Measurements from ENCODE around the gene SLC8A3.

Gene SLC8A3

GRCh38 chr14:70121521-70121920 lies 67.2 kb downstream of the SLC8A3 start:
- no peak for DNase-seq (ENCODE audit: low read depth in 2 of 2)

- DNase-seq (ENCODE audit: low read depth in 2 of 2), result no peak
Measured at GRCh38 chr14:70118064-70118463, 70.7 kb downstream of the SLC8A3 start.

- no peak for DNase-seq (ENCODE audit: low read depth in 2 of 2)
Measured at GRCh38 chr14:70116278-70116677, 72.5 kb downstream of the SLC8A3 start.

DNA sequence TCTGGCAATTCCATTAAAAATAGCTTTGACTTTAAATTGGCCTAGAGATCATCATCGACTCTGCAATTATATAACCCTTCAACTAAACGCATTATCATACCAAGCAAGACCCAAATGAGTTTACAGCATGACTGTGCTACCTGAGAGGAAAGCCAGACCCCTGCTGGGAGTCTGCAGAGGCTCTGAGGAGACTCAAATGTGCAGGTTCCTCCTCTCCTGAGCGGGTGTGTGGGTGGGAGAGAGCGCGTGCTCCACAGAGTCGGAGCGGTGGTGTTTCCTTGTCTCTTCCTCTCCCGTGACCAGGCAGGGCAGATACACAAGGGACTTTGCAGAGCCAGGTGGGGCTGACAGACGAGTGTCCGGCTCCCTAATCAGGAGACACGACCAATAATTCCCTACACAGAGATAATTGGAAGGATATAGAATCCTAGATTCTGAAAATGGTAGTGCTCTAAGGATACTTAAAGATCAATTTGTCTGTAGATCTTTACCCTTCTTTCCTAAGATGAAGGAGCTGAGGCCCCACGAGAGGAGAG lies 74.1 kb downstream of the SLC8A3 start:
- no peak for DNase-seq (ENCODE audit: low read depth in 2 of 2)

DNA sequence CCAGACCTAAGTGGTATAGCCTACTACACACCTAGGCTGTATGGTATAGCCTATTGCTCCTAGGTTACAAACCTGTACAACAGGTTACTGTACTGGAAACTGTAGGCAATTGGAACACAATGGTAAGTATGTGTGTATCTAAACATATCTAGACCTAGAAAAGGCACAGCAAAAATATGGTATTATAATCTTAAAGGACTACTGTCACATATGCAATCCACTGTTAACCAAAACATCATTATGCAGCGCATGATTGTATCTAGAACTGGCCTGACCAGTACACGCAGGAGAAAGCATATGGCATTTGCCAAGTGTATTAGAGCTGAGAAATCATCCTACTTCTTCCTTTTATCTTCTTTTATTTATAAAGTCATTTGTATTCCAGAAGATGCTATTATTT lies 75.5 kb downstream of the SLC8A3 start:
- no peak for DNase-seq (ENCODE audit: low read depth in 2 of 2)

DNA sequence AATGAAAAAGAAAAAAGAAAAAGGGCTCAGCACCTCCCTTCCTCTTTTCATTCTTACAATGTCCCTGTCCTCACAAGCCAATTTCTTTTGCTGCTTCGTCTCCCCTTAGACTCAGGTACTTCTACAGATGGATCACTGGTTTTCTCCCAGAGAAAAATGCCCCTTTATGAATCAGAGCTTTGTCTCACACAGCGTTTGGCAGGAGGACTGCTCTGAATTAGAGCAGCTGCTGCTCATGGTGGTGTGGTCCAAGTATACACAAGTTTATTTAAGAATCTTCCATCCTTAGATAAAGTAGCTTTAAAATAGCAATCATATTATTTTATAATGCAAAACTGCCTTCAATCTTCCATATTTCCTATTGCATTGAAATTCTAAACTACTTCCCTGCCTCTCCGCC lies 80.3 kb downstream of the SLC8A3 start:
- DNase-seq (ENCODE audit: low read depth in 2 of 2), result no peak

DNA sequence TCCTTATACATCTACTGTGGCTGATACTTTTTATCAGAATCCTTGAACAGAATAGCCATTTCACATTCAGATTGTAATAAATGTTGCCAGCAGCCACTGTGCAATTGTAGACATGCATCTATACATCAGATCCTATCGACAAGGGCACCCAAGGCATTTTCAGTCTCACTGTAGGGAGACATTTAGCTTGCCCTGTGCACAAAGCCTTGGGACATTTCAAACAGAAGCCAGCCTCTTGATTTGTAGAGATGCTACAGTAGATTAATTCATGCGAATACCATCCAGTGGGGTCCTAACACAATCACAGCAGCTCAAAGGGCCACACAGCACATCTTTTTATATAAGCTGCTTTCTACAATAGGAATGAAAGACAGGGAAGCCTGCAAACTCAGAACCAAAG lies 81.4 kb downstream of the SLC8A3 start:
- DNase-seq (ENCODE audit: low read depth in 2 of 2), result no peak

GRCh38 chr14:70100071-70100470 lies 88.7 kb downstream of the SLC8A3 start:
- DNase-seq (ENCODE audit: low read depth in 2 of 2), result no peak

- no peak for DNase-seq (ENCODE audit: low read depth in 2 of 2)
Measured at GRCh38 chr14:70098250-70098809, 90.4 kb downstream of the SLC8A3 start.

DNA sequence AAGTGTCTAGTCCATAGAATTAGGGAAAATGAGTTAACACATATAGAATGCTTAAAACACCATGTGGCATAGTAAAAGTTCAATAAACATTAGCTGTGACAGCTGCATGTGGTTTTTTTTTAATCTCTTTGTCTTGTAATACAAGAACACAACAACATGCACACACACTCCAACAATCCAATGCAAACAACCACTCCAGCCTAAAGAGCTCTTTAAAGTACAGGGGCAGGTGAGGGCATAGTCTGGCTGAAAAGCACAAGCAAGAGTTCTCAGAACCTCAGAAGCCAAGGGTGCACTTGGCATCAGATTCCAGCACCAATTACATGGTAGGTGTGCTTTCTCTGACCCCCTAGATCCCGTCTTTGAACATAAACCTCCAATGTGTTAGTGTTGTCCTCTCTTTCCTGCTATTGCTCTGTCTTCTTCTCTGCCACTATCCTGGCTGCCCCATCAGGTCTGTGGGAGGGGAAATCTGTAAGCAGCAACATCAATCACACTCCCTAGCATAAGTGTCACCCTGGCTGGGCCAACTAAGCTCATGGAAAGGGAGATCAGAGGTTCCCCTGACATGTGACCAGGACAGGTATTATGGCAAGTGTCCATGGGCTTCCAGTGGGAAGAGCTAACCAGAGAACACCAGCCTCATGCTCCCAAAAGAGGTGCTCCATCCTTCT lies 91.0 kb downstream of the SLC8A3 start:
- no peak for DNase-seq (ENCODE audit: low read depth in 2 of 2)

DNA sequence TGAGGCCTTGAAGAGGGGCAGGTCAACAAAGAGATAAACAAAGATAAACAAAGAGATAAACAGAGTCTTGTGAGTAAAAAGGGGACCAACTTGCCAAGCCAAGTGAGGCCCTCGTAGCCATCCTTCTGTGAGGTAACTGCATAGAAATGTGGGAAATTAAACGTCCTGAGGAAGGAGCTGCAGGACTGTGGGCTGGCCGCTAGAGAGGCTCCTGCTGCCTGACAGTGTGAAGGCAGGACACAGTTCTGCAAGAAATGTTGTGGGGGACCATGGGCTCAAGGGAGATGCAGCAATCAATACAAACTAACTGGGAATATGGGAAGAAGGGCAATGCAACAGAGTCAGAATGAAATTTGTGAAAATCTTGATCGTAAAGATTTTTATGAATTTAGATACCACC lies 91.9 kb downstream of the SLC8A3 start:
- no peak for DNase-seq (ENCODE audit: low read depth in 2 of 2)

GRCh38 chr14:70094631-70095030 lies 94.1 kb downstream of the SLC8A3 start:
- DNase-seq (ENCODE audit: low read depth in 2 of 2), result no peak

- DNase-seq (ENCODE audit: low read depth in 2 of 2), result no peak
Measured at GRCh38 chr14:70094106-70094505, 94.6 kb downstream of the SLC8A3 start.

DNA sequence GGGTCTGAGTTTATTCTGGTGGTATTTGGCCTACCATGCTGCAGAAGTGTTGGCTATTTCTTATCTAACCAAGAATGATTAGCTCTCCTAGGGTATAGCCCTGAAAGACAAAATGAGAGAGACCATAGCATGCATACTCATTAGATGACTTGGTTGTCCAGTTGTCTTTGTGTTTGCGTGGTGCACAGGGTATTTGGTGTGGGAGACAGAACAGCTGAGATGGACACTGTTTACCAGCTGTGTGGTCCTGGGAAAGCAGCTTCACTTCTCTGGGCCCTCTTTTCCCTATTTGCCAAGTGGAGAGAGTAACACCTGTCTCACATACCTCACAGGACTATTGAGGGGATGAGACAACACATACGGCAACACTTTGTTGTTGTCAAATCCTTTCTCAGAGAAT lies 95.6 kb downstream of the SLC8A3 start:
- DNase-seq (ENCODE audit: low read depth in 2 of 2), result no peak

- no peak for DNase-seq (ENCODE audit: low read depth in 2 of 2)
Measured at GRCh38 chr14:70087380-70087697, 101.4 kb downstream of the SLC8A3 start.

DNA sequence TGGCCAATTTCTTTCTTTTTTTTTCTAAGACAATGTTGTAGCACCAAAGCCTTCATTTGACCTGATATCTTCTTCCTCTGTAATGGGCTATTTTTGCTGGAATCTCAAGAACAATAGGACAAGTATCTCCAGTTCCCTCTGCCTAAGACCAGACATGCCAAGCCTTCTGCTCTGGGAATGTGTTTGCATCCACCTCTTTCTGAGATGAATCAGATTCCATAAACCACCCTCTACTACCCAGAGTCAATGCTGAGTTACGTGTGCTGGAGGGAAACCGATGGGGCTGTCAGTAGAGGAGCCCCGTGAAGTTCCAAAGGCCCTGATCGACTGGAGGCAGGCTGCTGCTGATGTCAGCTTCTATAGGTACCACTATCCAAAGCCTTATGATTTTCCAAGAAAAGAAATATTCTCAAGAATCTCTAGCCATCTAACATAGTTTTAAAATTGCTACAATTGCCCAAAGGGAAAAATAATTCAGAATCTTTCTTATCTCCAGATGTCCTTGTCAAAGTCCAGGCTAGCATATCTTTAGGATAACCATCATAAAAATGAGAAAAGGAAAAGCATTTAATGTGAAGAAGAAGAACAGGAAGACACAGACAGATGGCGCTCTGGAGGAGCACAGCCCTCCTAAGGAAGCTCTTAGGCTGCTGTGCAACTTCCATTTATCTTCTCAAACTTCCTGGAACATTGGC lies 101.9 kb downstream of the SLC8A3 start:
- no peak for DNase-seq (ENCODE audit: low read depth in 2 of 2)

DNA sequence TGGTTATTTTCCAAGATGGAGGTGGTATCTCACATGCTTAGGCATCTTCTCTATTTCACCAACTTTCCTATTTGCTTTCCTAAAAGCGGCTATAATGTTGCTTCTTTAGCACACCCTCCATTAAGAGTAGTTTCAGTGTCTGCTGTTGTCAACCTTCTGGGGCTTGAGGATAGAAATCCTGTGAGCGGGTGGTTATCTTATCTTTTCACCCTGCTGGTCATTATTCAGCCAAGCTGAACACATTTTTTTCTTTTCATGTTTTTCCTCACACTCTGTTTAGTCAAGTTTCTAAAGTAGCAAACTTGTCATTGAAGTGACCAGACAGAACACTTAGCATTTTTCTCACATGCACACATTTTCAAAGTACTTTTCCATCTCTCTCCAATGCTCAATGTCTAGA lies 104.5 kb downstream of the SLC8A3 start:
- no peak for DNase-seq (ENCODE audit: low read depth in 2 of 2)

DNA sequence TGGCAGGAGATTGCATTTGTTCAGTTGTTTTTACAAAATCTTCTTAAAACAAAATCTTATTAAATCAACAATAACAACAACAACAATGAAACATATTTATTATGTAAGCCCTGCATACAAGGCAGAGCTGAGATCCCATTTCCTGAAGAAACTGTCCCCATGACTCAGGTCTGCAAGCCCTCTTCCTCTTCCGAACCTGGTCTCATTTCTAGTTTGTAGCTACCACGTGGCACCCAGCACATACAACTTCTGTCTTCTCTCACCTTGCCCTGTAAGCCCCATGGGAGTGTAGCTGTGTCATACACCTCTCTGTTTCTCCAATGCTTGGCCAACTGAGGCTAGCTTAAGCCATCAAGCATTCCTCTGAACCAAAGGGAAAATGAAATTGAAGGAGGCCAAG lies 106.4 kb downstream of the SLC8A3 start:
- no peak for DNase-seq (ENCODE audit: low read depth in 2 of 2)

DNA sequence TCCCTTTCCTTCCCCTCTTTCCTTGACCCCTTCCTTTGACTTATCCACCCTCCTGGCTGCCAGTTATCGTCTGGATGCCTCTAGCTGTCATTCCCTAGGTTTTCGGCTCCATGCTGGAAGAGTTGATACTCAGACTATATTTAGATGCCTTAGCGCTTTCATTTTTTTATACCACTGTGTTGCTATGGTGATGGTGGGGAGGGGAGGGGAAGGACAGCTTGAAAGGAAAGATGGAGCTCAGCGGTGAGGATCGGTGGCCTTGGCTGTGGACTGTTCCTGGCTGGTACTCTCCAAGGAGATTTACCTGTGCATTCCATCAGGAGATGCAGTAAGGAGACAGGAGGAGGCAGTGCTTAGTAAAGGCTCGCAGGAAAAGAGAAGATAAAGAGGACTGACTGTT lies 108.7 kb downstream of the SLC8A3 start:
- no peak for DNase-seq (ENCODE audit: low read depth in 2 of 2)

DNA sequence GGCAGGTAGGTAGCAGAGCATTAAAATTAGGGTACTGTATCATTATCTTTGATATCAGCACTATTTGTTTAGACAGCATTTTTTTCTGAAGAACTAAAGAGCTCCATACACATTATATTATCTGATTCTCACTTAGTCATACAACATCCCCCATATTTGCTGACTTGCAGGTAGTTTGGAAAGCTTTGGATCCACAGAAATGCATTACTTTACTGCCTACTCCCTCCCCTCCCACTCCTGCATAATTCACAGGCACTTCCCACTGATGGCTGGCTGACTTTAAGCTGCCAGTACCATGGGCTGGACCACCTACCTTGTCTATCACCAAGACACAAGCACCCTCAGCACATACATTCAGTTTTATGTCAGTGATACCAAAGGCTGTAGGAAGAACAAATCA lies 110.4 kb downstream of the SLC8A3 start:
- DNase-seq (ENCODE audit: low read depth in 2 of 2), result no peak

DNA sequence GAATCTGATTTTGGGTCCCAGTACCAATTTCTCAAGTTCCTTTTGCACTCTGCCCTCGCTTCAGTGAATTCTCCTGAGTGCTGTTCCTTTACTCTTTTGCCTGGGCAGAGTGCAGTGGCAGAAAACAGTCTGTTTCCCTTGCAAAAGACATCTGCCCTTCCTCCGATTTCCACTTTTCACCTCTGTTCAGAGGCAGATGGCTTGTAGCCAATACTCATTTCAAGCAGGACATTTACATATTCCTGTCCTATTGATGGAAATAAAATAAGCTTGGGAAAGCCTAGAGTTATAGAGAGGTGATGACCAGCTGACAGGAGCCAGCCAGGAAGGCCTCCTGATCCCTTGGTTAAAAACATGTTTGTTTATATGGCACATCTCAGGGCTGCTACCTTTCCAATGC lies 111.0 kb downstream of the SLC8A3 start:
- no peak for DNase-seq (ENCODE audit: low read depth in 2 of 2)

GRCh38 chr14:70077005-70077404 lies 111.7 kb downstream of the SLC8A3 start:
- DNase-seq (ENCODE audit: low read depth in 2 of 2), result no peak

- peak in 1 of 2 donors; percentile 20 for DNase-seq (ENCODE audit: low read depth in 2 of 2)
Measured at GRCh38 chr14:70073924-70074566, 114.7 kb downstream of the SLC8A3 start.
